ENCODE data around the gene PRLHR.
"Not testable (repeated sequence)": the region's sequence is repeated elsewhere in the genome, so short reads cannot be mapped to it uniquely, and the experiment has no call there.

PRLHR gene
- long read RNA-seq, donor 1 = 0 reads
- long read RNA-seq, donor 2 = 0 reads
- long read RNA-seq, donor 3 = 0 reads
- long read RNA-seq, donor 4 = 0 reads
- long read RNA-seq, donor 5 = 0 reads
- long read RNA-seq, donor 6 = 0 reads
- long read RNA-seq, donor 7 = 0 reads
- long read RNA-seq, donor 8 = 0 reads

- peak; percentile 78 for DNase-seq
Measured at GRCh38 chr10:118595598-118596425, at the start of gene PRLHR. Gene PRLHR, minus strand, starts transcription at chr10:118595648. Its CDS starts 404 bp downstream, at chr10:118595244.

DNA sequence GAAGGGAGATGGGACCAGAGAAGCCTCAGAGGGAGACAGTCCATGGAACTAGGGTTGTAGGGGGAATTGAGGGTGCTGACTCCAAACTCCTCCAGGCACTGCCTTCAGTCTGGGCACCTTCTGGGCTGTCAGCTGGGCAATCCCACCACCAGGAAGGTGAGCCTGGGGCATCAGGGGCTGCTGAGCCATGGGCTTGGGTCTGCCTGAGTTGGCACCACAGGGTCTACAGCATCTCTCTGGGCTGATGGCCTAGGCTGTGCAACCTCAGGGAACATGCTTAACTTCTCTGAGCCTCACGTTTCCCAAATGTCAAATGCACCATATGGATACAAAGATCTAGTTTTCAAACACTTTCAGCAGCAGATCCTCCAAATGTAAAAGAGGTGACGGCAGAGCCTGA, 46.8 kb upstream of the PRLHR start:
- no peak for DNase-seq

DNA sequence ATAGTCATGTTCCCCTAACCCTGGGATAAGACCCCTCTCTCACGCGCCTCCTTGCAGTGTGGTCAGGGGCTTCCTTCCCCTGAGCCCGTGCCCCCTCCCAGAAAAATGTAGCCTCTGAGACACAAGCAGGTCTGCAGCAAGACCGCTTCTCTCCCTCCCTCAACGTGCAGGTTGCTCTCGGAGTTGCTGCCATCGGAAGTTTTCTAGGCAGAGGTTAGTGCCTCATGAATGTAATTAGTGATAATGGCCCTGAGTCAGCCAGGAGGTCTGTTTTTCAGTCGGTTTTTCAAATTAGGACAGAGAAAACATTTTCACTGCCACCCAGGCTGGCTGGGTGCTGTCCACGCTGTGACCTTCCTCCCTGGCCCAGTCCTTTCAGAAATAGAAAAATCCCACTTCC, 43.2 kb upstream of the PRLHR start:
- no peak for DNase-seq

GRCh38 chr10:118635674-118636402, 40.4 kb upstream of the PRLHR start:
- DNase-seq = no peak

DNA sequence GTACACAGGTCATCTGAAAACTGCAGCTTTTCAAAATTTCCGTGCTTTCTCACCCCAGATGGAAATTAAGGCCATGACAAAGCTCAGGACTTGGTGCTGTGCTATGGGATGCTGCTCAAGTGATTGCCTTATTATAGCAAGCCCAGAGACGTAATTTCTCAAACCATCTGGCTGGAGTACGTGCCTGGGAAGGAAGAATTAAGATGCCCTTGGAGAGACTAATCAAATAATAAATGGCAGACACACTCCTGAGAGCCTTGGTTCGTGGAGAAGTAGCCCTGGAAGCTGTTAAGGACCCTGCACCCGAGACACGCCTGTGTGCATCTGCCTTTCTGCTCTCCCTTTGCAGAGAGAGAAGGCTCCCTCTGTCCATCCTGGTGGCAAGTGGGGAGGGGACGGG, 38.3 kb upstream of the PRLHR start:
- DNase-seq = no peak

- DNase-seq = no peak
Measured at GRCh38 chr10:118629211-118629610, 33.8 kb upstream of the PRLHR start.

- no peak for DNase-seq
Measured at GRCh38 chr10:118628397-118628796, 32.9 kb upstream of the PRLHR start.

- DNase-seq = no peak
Measured at GRCh38 chr10:118626953-118627352, 31.5 kb upstream of the PRLHR start.

DNA sequence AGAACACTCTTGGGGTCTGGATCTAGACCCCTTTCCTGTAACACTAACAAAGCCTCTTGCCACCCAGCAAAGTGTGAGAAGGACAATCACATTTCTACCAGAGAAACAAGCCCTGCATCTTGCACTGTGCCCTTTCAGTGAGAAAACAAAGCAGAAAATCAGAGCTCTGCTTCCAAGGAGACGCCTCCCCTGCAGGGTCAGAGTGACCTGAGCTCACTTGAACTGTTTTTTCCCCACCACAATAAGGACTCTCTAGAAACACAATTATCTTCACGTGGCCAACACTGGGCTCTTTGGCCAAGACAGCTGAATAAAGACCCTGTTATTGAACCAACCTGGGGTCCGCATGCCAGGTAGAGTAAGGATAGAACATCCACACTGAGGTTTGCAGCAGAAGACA, 30.1 kb upstream of the PRLHR start:
- no peak for DNase-seq

DNA sequence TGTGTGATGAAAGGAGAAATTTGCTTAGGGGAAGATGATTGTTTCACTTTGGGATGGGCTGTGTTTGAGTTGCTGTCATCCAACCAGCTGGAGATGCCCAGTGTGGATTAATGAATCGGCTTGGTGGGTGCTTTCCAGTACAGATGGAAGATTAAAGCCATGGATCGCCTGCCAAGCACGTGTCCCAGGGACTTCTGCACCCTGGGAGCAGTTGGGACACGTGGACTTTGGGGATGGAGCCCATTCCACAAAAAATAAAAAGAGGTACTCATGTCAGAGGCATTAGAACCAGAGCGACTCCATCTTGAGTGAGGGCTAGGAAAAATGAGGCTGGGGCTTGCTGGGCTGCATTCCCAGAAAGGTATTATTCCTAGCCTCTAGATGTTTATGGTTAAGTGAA, 29.3 kb upstream of the PRLHR start:
- DNase-seq = no peak

DNA sequence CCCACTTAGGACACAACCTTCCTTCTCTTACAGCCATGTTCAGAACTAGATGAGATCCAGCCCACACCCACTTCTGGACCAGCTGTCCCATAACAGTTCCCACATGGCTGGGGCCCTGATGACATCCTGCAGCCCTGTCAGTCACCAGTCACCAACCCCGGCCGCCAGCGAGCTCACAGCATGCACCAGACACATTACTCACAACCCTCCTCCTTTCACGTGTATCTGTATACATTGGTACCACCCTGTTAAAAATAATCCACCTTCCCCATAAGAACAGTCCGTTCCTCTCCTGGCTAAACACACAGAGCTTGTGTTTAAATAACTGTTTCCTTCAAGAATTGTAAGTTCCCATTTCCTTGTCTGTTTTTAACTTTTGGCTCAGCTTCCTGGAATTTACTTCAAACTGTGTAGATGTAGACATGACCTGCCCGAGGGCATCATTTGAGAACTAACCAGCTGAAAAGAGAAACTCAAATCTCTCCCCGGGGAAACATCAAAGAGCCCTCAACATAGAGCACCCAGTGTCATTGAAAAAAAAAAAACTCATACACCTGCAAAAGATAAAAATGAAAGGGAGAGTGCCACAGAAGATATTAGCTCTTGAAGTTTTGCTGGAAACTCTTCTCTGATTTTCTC, 26.0 kb upstream of the PRLHR start:
- DNase-seq = no peak

DNA sequence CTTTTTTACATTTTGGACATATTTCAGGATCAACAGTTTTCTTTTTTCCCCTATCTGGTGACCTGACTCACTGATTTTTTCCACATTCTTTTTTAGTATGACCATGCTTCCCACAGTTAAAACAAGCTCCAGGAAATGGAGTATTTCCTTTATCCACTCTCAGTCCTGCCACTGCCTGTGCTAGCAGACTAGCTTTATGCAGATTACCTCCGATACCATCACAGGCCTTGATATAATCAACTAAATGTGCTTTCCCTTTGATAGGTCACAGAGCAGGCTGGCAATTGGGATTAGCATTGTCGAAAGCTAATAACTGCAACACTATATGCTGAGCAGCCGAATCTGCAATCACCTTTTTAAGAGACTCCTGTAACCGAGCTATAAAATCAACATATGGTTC, 18.4 kb upstream of the PRLHR start:
- not testable (repeated sequence) for DNase-seq

DNA sequence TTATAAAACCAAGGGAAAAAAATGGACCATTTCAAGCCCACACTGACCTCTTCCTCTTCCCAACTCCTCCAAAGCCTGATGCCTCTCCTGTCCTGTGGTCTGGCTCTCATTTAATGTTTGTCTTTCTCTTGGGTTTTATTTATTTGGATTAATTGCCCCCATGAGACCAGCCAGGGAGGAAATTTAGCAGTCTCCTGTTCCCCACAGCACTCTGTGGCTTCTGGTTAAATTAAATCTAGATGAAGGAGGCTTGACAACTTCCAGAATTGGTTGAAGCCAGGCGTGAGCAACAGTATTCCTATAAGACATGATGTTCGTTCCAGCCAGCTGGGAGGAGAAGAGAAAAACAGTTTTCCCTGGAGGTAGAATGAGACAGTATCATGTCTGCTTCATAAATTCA, 15.1 kb upstream of the PRLHR start:
- DNase-seq = no peak

- no peak for DNase-seq
Measured at GRCh38 chr10:118607768-118608354, 12.4 kb upstream of the PRLHR start.

DNA sequence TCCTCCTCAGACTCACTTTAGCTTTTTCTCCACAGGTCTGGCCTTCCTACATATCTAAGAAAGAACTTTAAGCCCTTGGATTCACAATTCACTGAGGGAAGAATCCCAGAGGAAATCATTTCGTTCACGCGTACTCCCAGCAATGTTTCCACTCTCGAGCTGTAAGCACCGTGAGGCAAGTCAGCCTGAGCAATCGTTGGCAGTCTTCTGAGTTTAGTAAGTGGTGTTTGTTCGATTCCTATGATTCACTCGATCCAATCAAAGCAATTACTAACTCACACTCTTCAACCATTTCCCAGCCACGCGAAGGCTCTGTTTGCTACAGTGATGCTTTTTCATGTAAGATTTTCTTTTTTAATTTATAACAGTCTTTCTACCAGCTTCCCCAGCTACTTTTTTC, 10.2 kb upstream of the PRLHR start:
- no peak for DNase-seq

- DNase-seq = no peak
Measured at GRCh38 chr10:118596426-118597124, 1.1 kb upstream of the PRLHR start.

DNA sequence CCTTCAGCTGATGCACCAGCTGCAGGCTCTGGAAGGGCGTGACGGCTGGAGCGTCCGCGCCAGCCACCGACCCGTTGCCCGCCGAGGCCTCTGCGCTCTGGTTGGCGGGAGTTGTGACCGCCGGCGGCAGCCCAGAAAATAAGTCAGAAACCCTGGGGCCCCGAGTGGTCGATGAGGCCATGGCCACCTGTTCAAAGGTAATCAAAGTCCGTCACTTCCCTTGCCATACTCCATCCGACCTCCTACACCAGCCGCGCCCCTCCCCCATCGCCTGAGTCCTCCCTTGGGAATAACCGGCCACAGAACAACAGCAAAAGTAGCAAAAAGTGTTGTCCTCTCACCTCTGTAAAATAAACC, 406 bp downstream of the PRLHR start:
- DNase-seq = no peak

GRCh38 chr10:118594392-118595063, 920 bp downstream of the PRLHR start:
- peak; percentile 58 for DNase-seq

DNA sequence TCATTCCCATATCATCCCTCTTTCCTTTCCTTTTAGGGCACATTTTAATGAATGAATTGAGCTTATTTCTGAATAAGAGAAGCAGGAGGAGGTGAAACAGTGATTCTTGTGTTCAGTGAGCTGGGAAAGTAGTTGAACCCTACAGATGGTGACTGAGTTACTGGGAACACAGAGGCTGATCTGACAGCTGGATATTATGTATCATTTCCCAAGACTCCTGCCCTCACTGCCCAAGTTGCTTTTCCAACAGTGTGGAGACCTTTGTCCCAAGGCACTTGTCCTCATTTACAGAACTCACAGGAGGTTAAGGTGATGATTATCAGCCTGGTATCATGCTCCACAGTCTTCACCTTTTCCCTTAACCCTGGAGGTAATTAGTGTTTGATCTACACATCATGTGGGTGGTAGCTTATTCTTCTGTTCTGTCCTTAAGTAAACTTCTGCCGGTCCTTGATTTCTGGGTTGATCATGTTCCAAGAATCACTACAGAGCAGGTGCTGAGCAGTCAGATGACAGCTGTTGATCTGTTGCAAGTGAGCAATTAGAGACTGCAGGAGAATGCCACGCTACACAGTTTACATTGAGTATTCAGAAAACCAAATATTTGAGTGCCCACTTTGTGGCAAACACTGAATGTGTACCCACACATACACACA, 2.6 kb downstream of the PRLHR start:
- DNase-seq = no peak

GRCh38 chr10:118590334-118590733, 5.1 kb downstream of the PRLHR start:
- no peak for DNase-seq
